AG04449 (cell line): ENCODE data around the gene RHO.

Experiments used
- CTCF ChIA-PET: fragments of 350-600 bp; formaldehyde crosslinking; extraction: SDS; loops from one replicate; lab custom pipeline; 2021; ENCODE audit warnings: antibody characterized with exemption; lab: Yijun Ruan, JAX
- POLR2A ChIA-PET: fragments of 400-600, 350-600 bp; formaldehyde crosslinking; extraction: SDS; loops from one replicate; lab custom pipeline; 2020; ENCODE audit warnings: antibody characterized with exemption, inconsistent platforms; lab: Yijun Ruan, JAX
- DNase-seq: peaks from one replicate; pipeline ENCODE4 v3.0.0-alpha.2; 2010; ENCODE audit warnings: low read depth, low spot score
- H3K4me3 ChIP-seq: 2 replicates; pipeline ENCODE4 v1.5.1; 2011; ENCODE audit warnings: low read depth, mild to moderate bottlenecking, control low read depth, low read length
- TF ChIP-seq, protein P1 (sequence below): IDR thresholded peaks from one replicate; pipeline ENCODE4 v1.5.1; 2011; ENCODE audit warnings: mild to moderate bottlenecking, moderate library complexity, low read length, control low read depth, inconsistent platforms; ENCODE audit not compliant: insufficient read depth; ENCODE audit errors: missing control alignments

The RHO gene

DNA sequence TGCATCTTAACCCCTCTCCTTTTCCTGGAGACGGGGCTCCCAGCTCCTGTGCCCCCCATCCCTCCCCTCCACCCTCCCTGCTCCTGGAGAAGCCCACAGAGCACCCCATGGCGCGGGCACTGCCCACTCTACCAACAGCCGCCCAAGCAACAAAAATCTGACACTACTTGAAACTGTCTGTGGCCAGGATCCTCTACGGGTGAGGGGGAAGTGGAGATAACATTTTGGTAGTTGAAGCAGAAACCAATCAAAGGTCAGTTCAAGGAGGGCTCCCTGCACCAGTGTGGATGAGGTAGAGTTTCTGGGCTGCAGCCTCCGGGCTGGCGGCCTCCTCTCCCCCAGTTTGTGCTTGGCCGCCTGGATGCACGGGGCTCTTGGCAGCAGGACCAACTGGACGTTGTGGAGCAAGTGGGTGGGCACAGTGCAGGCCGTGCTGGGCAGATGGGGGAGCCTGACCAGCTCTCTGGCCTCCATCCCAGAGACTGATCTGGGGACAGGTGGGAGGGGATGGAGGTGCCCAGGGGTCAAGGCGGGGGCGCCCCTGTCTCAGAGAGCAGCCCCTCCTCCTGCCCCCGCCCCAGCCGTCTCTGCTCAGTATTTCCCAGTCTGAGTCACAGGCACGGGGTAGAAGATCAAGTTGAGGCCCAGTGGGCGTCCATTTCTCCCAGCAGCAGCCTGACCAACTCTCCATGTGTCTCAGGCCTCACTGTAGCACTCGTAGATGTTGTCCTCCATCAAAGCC lies 27.3 kb downstream of the RHO start:
- DNase-seq, result no peak
- H3K4me3 ChIP-seq, result no peak overlapping the region
- CTCF ChIA-PET, result interaction anchor here (1.1 kb wide), 2 partner anchors 42 to 156 kb away, joined by 3 read pairs; no protein-coding TSS in a partner anchor
- TF ChIP-seq, protein P1, sequence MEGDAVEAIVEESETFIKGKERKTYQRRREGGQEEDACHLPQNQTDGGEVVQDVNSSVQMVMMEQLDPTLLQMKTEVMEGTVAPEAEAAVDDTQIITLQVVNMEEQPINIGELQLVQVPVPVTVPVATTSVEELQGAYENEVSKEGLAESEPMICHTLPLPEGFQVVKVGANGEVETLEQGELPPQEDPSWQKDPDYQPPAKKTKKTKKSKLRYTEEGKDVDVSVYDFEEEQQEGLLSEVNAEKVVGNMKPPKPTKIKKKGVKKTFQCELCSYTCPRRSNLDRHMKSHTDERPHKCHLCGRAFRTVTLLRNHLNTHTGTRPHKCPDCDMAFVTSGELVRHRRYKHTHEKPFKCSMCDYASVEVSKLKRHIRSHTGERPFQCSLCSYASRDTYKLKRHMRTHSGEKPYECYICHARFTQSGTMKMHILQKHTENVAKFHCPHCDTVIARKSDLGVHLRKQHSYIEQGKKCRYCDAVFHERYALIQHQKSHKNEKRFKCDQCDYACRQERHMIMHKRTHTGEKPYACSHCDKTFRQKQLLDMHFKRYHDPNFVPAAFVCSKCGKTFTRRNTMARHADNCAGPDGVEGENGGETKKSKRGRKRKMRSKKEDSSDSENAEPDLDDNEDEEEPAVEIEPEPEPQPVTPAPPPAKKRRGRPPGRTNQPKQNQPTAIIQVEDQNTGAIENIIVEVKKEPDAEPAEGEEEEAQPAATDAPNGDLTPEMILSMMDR, result no peak
- POLR2A ChIA-PET, result interaction anchor here (0.9 kb wide), 1 partner anchor 11 kb away, joined by 3 read pairs; no protein-coding TSS in a partner anchor

DNA sequence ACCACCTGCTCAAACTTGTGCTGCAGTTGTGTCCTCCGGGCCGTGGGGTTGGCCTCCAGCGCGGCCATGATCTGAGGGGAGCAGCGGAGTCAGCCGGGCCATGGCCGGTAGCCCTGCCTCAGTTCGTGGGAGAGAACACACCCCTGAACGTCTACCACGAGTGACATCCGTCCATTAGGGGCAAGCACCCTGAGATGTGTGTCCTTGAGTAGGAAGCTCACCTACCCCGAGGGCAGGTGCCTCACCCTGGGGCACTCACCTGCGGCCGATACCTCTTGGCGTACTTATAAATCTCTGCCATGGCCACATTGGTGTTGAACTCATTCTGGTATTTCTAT lies 27.9 kb downstream of the RHO start:
- POLR2A ChIA-PET, result no interaction called here
- H3K4me3 ChIP-seq, result no peak overlapping the region
- TF ChIP-seq, protein P1, result no peak
- no peak for DNase-seq
- CTCF ChIA-PET, result interaction anchor here (1.1 to 1.6 kb wide), 2 partner anchors 66 to 156 kb away, joined by 3 to 5 read pairs; no protein-coding TSS in a partner anchor

DNA sequence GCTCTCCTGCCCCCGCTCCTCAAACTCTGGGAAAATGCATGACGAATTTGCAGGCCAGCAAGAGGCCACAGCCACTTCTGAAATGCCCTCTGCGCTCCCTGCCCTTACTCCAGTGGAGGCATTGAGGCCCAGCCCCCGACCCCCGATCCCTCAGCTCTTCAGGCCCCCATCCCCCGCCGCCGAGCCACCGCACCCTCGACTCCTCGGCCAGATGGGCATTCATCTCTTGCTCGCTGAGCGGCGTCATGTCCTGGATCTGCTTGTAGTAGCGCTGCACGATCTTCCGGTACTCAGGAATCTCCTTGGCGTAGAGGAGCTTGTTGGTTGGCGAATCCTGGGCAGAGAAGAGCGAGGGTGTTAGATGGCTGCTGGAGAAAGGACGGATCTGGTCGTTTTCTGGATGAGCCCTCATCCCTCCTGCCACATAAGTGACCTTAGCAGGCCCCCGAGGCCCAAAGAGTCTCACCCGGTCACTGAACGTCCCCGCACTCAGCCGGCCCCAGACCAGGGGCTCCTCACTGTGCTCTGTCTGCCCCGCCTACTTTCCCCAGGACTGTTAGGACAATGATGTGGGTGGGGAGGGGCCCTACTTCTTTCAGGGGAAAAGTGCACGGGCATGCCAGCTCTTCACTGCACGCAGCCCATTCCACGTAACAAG lies 28.6 kb downstream of the RHO start:
- ChIA-PET POLR2A (no interaction called here), CTCF (interaction anchor here (0.6 to 1.6 kb wide), 3 partner anchors 65 to 70 kb away, joined by 3 to 5 read pairs (median 4); no protein-coding TSS in a partner anchor)
- no peak overlapping the region for H3K4me3 ChIP-seq
- no peak for DNase-seq
- TF ChIP-seq, protein P1, result no peak

DNA sequence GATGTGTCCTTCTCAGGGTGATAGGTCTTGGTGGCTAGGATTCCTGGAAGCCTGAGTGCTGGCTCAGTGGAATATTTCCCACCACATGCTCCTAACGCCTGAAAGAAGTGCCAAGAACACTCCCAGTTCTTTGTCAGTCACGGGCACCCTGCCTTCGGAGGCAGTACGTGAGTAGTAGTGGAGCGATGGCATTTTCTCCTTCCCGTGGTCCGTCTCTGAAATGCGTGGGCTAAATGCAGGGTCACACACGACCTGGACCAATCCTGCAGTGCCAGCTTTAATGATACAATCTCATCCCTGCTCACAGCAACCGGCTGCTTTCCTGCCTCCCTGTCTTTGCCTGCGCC lies 29.1 kb downstream of the RHO start:
- no peak overlapping the region for H3K4me3 ChIP-seq
- no peak for DNase-seq
- POLR2A ChIA-PET, result no interaction called here
- TF ChIP-seq, protein P1, result no peak
- CTCF ChIA-PET, result interaction anchor here (0.5 to 1.6 kb wide), 5 partner anchors 36 to 178 kb away, joined by 3 to 5 read pairs (median 4); no protein-coding TSS in a partner anchor

DNA sequence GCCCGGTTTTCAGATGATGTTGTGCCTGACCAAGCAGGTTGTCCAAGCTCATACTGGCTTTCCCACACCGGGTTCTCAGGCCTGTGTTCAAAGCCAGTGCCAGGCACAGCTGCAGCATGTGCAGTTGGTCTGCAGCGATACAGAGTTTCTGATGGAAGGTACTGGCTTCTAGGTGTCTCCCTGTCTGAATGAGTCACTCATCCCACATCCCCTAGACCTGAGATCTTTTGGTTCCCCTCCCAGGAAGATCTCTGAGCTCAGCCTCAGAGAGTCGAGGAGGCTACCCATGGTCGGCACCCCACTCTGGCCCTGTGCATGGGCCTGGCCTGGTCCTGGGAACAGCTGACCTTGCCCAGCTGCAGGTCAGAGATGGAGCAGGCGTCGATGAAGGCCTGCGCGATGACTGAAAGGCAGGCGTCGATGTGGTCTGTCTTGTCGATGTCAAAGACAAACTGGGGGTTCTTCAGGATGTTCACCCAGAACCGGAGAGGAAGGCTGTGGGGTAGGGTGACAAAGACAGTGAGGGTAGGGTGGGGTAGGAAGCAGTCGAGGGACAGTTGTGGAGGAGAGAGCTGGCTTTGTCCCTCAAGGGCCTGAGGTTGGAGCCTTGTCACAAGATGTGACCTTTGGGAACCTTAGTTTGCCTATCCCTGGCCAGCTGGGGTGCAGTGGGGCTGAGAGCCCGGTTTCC lies 29.8 kb downstream of the RHO start:
- ChIA-PET POLR2A (interaction anchor here (1.0 to 1.5 kb wide), 2 partner anchors 38 to 40 kb away, joined by 4 to 6 read pairs; no protein-coding TSS in a partner anchor), CTCF (interaction anchor here (0.5 to 1.6 kb wide), 4 partner anchors 35 to 179 kb away, joined by 3 to 5 read pairs (median 4); no protein-coding TSS in a partner anchor)
- TF ChIP-seq, protein P1, result no peak
- H3K4me3 ChIP-seq, result peak overlapping the region; percentile 18
- DNase-seq, result no peak
